GM23248 (cell line): ENCODE results near the gene GJB6.

Experiments used
- EZH2 ChIP-seq: fragments of 200-600 bp; sonication (generic); IDR thresholded peaks from 2 replicates; pipeline ENCODE4 v1.6.1; 2018; ENCODE audit warnings: antibody characterized with exemption, mild to moderate bottlenecking; ENCODE audit not compliant: insufficient read depth, poor library complexity, severe bottlenecking
- EZH2phosphoT487 ChIP-seq: fragments of 200-600 bp; sonication (generic); IDR thresholded peaks from 2 replicates; pipeline ENCODE4 v1.6.1; 2018; ENCODE audit warnings: antibody characterized with exemption, moderate library complexity, mild to moderate bottlenecking, low read depth; ENCODE audit not compliant: insufficient read depth

GRCh38 chr13:20217168-20217567 is 15.0 kb downstream of the GJB6 start:
- TF ChIP-seq EZH2phosphoT487 (no peak), EZH2 (no peak)
